ENCODE data around the gene MKX.
"Not testable (repeated sequence)": the region's sequence is repeated elsewhere in the genome, so short reads cannot be mapped to it uniquely, and the experiment has no call there.

MKX gene

DNA sequence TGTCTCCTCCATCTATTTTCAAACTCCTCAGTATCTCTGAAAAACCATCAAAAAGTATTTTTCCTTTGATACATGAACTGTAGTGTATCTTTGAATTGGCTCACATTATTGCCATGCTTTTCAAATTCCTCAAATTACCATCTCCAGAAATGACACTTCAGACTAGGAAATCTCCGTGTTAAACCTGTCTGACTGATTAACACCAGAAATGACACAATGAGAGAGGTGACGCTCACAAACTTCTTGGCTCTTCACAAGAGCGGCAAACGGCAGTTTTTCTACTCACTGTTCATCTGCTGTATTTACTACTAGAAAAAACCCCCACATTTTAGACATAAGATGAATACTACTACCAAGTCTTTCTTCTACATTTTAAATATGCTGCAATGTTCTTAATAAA lies 56.6 kb downstream of the MKX start:
- no peak for FAIRE-seq

GRCh38 chr10:27688276-27688675 lies 57.3 kb downstream of the MKX start:
- FAIRE-seq = no peak

DNA sequence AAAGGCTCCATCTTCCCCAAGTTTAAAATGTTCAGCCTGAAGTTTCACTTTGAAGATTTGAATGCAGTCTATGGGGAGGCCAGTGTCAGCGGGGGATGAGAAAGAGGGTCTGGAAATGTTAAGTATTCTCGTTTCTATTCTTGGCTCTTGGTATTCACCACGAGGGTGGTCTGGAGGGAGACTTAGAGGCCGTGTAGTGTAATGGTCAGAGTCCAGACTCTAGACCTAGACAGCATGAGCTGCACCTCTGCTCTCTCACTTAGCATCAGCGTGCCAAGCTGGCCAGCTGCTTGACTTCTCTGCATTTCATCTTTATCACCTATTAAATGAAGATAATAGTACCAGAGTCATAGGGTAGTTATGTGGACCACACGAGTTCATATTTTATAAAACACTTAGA lies 57.9 kb downstream of the MKX start:
- no peak for FAIRE-seq

DNA sequence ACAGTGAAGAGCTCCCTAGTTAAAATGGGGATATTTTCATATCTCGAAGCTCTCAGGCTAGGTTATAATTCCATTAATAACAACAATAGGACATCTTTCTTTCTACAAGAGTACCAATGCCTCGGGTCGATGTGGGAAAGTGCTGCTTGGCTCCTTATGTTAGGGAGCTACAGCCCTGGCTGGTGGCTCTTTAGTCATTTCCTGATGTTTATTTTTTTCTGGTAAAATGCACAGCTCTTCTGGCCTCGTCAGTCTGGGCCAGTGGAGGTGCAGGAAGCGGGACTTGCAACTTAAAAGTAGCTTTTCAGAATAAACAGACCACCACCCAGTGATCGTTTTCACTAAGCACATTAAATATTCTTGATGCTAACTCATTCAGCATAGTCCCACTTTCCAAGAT lies 58.3 kb downstream of the MKX start:
- no peak for FAIRE-seq

DNA sequence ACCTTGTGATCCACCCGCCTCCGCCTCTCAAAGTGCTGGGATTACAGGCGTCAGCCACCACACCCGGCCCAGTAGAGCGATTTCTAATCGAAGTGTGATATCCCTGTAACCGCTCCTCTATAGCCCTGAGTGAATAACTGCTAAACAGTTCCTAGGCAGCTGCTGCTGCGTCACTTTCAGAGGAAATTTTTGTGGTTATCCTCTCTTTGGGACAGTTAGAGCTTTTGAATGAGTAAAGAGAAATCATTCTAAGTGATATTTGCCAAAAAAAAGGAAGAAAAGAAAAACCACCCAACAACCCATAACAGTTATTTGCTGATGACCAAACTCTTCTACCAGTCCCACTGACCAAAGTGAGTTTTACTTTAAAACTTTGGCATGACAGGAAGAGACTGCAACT lies 59.9 kb downstream of the MKX start:
- no peak for FAIRE-seq

DNA sequence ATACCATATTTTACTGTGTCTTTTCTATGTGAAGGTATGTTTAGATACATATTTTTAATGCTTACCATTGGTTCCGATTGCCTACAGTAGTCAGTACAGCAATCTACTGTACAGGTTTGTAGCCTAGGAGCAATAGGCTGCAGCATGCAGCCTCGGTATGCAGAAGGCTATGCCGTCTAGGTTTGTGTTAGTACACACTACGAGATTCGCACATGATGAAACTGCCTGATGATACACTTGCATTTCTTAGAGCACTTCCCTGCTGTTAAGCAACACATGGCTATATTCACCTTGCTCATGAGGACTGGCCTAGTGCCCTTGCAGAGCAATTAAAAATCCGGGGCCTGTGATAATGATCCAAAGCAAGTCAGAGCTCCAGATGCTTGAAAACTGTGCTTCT lies 62.4 kb downstream of the MKX start:
- FAIRE-seq = no peak

GRCh38 chr10:27681795-27682194 lies 63.8 kb downstream of the MKX start:
- not testable (repeated sequence) for FAIRE-seq

DNA sequence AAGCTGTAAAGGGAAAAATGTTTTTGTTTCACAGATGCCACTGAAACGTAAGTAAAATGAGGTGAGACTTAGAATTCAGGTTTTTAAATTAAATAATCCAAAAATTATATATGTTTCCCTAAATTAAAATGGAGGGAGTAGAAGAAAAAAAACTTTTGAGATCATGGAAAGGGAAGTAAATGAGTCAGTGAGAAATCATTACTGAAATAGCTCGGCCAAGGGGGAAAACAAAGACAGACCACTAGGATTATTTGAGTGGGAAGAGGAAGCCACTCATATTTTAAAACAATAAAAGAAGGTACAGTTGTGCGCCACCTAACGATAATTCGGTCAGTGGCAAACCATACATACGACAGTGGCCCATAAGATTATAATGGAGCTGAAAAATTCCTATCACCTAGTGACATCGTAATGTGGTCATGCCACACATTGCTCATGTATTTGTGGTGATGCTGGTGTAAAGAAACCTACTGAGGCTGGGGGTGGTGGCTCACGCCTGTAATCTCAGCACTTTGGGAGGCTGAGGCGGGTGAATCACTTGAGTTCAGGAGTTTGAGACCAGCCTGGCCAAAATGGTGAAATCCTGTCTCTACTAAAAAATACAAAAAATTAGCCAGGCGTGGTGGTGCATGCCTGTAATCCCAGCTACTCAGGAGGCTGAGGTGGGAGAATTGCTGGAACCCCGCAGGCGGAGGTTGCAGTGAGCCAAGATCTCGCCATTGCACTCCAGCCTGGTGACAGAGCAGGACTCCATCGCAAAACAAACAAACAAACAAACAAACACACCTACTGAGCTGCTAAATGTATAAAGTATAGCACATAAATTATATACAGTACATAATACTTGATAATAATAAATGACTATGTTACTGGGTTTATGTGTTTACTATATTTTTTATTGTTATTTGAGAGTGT lies 64.7 kb downstream of the MKX start:
- no peak for FAIRE-seq

- FAIRE-seq = no peak
These were observed 65.5 kb downstream of the MKX start for GRCh38 chr10:27680006-27680557.

- FAIRE-seq = no peak
These were observed 66.2 kb downstream of the MKX start for GRCh38 chr10:27679369-27679912.

DNA sequence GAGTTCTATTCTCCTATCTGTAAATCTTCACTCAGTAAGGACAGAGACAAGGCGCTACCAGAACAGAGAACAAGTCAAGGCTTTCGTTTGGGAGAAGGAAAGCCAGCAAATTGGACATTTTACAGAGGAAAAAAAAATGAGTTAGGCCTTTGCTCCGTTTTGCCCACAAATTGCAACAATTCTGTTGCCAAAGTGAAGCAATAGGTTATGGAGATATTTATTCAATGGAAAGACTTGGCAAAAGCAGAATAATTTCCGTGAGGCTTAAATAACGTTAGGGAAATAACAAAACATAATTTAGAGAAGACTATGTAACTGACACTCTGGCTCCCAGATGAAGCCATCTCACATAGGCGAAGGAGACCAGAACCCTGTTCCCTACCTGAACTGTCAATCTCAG lies 67.5 kb downstream of the MKX start:
- FAIRE-seq = no peak

GRCh38 chr10:27673065-27673464 lies 72.6 kb downstream of the MKX start:
- no peak for FAIRE-seq

GRCh38 chr10:27671821-27672220 lies 73.8 kb downstream of the MKX start:
- no peak for FAIRE-seq

DNA sequence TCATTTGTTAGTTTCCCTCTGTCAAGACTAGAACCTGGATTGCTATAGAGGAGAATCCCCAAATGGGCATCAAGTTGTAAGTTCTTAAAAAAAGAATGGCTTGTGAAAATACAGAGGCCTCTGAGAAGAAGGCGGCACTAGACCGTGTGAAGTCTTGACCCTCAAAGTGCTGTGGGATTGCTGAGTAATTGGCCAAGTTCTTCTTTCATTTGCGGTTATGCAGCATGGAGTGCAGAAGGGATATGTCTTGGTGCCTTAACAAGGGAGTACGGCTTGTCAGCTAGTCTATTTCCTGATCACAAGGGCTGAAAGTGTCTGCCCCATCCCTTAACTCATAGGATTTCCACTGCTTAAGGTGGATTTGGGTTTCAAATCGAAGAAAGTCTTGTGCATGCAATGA lies 81.2 kb downstream of the MKX start:
- FAIRE-seq = no peak

GRCh38 chr10:27663621-27664020 lies 82.0 kb downstream of the MKX start:
- FAIRE-seq = no peak

DNA sequence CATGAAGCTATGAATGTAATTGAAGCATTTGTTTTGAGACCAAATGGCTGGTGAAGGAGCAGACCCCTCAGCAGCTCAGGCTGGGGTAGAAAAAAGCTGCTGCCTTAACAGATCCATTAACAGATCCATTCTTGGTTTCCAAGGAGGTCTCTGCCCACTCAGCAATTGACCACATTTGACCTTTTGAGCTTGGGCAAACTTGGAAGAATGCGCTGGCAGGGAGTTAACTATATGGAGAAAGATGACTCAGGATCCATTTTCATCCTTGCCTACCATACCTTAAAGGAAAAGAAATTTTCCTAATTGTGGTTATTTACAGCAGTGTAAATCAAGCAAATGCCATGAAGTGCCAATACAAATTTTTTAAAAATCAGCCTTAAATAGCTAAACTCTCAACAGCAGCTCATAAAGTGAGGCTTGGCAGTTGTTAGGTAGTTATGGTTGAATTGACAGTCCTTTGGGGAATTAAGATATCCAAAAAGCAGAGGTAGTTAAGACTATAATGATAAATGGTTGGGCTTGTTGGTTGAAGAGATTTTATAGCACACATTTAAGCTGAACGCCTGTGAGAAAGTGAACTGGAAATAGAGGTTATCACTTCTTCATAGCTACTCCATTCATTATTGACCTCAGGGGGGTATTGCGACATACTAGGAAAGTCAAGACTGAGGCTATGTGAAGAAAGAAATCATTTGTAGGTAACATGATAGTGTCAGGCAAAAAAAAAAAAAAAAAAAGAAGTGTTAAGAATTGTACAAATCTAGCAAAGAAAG lies 83.9 kb downstream of the MKX start:
- FAIRE-seq = no peak

GRCh38 chr10:27660711-27661110 lies 84.9 kb downstream of the MKX start:
- no peak for FAIRE-seq

DNA sequence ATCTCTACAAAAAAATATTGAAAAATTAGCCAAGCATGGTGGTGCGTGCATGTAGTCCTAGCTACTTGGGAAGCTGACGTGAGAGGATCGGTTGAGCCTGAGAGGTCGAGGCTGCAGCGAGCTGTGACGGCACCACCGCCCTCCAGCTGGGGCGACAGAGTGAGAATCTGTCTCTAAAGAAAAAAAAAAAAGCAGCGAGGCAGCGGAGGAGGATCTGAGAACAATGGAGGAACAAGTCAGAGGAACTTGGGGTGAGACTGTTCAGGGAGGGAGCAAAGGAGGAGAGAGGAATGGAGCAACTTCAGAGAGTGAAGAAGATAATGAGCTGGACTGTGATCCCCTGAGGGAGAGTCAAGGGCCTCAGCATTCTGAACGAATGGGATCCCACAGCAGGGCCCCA lies 85.4 kb downstream of the MKX start:
- FAIRE-seq = no peak

- FAIRE-seq = no peak
These were observed 85.8 kb downstream of the MKX start for GRCh38 chr10:27659786-27660185.

GRCh38 chr10:27658788-27659187 lies 86.8 kb downstream of the MKX start:
- FAIRE-seq = no peak

- FAIRE-seq = no peak
These were observed 90.3 kb downstream of the MKX start for GRCh38 chr10:27655296-27655695.

- FAIRE-seq = no peak
These were observed 91.3 kb downstream of the MKX start for GRCh38 chr10:27654284-27654683.

GRCh38 chr10:27646604-27647175 lies 98.9 kb downstream of the MKX start:
- no peak for FAIRE-seq

All from endometrium (tissue), 2 donors.